Skeletal muscle tissue (tissue), 4 donors: ENCODE data around the gene MEX3B. TPM values are rescaled to one million over a fixed set of nuclear protein-coding genes. Genes with fewer than 3 reads are reported as not detected.
A peak's percentile ranks its signal among the peaks of the same experiment; 100 is the strongest.

Experiments used
- H3K27ac ChIP-seq: one replicate; pipeline ENCODE4 v1.7.0; 2013; ENCODE audit warnings: mild to moderate bottlenecking, low read depth, low read length, inconsistent platforms
- H3K27me3 ChIP-seq, 3 donors: one replicate each; pipeline ENCODE4 v1.7.0; 2013; ENCODE audit warnings: low read length in 3 of 3; ENCODE audit not compliant: control insufficient read depth in 3 of 3, insufficient read depth in 3 of 3
- H3K36me3 ChIP-seq, 3 donors: one replicate each; pipeline ENCODE4 v1.7.0; 2013; ENCODE audit warnings: low read length in 3 of 3; ENCODE audit not compliant: control insufficient read depth in 3 of 3, insufficient read depth in 3 of 3
- H3K4me1 ChIP-seq, 3 donors: one replicate each; pipeline ENCODE4 v1.7.0; 2013; ENCODE audit warnings: low read length in 3 of 3, mild to moderate bottlenecking in 3 of 3; ENCODE audit not compliant: control insufficient read depth in 3 of 3, insufficient read depth in 3 of 3
- H3K4me3 ChIP-seq, 3 donors: one replicate each; pipeline ENCODE4 v1.7.0; 2013; ENCODE audit warnings: low read length in 3 of 3
- H3K9ac ChIP-seq, 3 donors: one replicate each; pipeline ENCODE4 v1.7.0; 2013; ENCODE audit warnings: low read length in 3 of 3, mild to moderate bottlenecking in 3 of 3, moderate library complexity in 2 of 3, low read depth in 1 of 3
- H3K9me3 ChIP-seq, 3 donors: one replicate each; pipeline ENCODE4 v1.7.0; 2013; ENCODE audit warnings: low read length in 3 of 3; ENCODE audit not compliant: control insufficient read depth in 3 of 3
- total RNA-seq: library from RNA; depleted of rRNA; stranded (reverse); fragments of >200 nt; gene quantifications from one replicate; pipeline ENCODE4 v1.2.3, GENCODE V29; 2014
- donor health status: Osteomylitis.

The MEX3B gene
- total RNA-seq, 1 donor from 2014 or later: 11.0 TPM

GRCh38 chr15:82051664-82052063, 5.8 kb upstream of the MEX3B start:
- Histone ChIP-seq H3K9me3 (no peaks in the 10 kb centered on the region), H3K4me1 (peaks cover 2 to 6% (median 5%) of the 10 kb centered on the region in 3 donors), H3K9ac (no peak overlapping the region), H3K27ac (no peak overlapping the region), H3K27me3 (peaks cover 7 to 9% (median 7%) of the 10 kb centered on the region in 3 donors), H3K36me3 (no peaks in the 10 kb centered on the region), H3K4me3 (no peak overlapping the region)

DNA sequence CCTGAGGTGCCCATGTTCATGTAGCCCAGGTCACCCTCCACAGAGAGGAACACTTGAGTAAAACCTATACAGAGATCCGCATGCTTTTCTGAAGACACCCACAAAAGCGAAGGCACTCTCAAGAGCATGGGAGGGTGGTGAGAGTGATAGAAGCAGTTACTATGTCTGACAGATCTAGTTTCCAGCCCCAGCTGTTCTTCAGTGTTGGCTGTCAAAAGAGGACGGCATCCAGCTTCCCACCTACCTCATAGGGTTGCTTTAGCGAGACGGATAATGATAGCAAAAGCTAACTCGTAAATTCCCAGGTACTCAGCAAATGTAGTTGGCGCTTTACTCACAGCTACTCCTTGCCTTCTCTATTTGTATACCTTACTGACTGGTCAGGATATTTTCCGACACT, 3.0 kb upstream of the MEX3B start:
- no peak overlapping the region for H3K4me3 ChIP-seq
- H3K9ac ChIP-seq: no peak overlapping the region
- peaks cover 0 to 8% (median 4%) of the 10 kb centered on the region in 3 donors for H3K27me3 ChIP-seq
- no peaks in the 10 kb centered on the region for H3K9me3 ChIP-seq
- H3K27ac ChIP-seq: no peak overlapping the region
- peaks cover 15 to 22% (median 17%) of the 10 kb centered on the region in 3 donors for H3K4me1 ChIP-seq
- no peaks in the 10 kb centered on the region for H3K36me3 ChIP-seq

- Histone ChIP-seq H3K4me1 (peaks cover 17 to 26% (median 20%) of the 10 kb centered on the region in 3 donors), H3K9ac (peak overlapping the region; percentile 12 to 62 (median 59)), H3K27me3 (peaks cover 0 to 8% (median 4%) of the 10 kb centered on the region in 3 donors), H3K9me3 (no peaks in the 10 kb centered on the region), H3K36me3 (peaks cover 0 to 2% (median 0%) of the 10 kb centered on the region in 3 donors), H3K4me3 (peak overlapping the region; percentile 54 to 74 (median 67)), H3K27ac (peak overlapping the region; percentile 66)
These were observed 1.9 kb upstream of the MEX3B start for GRCh38 chr15:82047453-82048400.

DNA sequence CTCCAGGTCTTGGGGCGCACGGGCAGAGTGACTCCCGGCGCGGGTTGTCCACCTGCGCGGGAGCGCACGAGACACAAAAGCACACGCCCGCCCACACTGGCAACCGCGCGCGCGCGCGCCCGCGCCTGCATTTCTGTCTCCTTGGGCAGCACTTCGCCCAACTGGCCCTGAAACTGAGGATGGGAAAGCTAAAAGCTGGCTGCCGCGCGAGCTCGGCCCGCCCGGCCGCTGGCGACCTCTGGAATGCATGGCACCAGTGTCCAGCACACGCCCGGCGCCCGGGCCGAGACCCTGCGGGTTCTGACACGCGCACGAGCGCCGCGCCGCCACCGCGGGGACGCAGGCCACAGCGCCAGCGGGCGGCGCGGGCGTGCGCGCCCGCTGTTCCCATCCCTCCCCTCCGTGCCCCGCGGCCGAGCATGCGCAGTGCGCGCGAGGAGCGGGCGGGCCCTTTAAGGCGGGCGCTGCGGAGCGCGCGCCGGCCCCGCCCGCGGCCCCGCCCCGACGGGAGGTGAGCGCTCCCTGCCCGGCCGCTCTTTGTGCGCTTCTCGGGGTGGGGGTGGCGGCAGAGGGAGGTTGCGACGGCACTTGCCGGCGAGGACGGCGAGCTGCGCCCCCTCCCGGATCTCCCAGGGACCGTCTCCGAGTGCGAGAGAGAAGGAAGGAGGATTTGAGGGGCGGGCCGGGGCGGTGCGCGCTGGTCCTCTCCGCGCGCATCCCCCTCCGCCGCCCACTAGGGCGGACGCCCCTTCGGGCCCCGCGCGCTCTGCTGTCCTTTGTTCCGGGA, 1.0 kb upstream of the MEX3B start:
- Histone ChIP-seq H3K4me1 (peaks cover 17 to 26% (median 20%) of the 10 kb centered on the region in 3 donors), H3K9ac (peak overlapping the region; percentile 84 to 90 (median 87)), H3K4me3 (peak overlapping the region; percentile 74 to 88 (median 87)), H3K27ac (peak overlapping the region; percentile 86), H3K36me3 (peaks cover 0 to 2% (median 0%) of the 10 kb centered on the region in 3 donors), H3K9me3 (no peaks in the 10 kb centered on the region), H3K27me3 (peaks cover 0 to 8% (median 4%) of the 10 kb centered on the region in 3 donors)

- Histone ChIP-seq H3K27ac (peak overlapping the region; percentile 75), H3K4me3 (peak overlapping the region; percentile 74 to 87 (median 82)), H3K9me3 (no peaks in the 10 kb centered on the region), H3K27me3 (peaks cover 0 to 8% (median 4%) of the 10 kb centered on the region in 3 donors), H3K36me3 (peaks cover 0 to 2% (median 0%) of the 10 kb centered on the region in 3 donors), H3K9ac (peak overlapping the region; percentile 61 to 74 (median 62)), H3K4me1 (peaks cover 20 to 26% (median 25%) of the 10 kb centered on the region in 3 donors)
These were observed 483 bp downstream of the MEX3B start for GRCh38 chr15:82045179-82045891.

DNA sequence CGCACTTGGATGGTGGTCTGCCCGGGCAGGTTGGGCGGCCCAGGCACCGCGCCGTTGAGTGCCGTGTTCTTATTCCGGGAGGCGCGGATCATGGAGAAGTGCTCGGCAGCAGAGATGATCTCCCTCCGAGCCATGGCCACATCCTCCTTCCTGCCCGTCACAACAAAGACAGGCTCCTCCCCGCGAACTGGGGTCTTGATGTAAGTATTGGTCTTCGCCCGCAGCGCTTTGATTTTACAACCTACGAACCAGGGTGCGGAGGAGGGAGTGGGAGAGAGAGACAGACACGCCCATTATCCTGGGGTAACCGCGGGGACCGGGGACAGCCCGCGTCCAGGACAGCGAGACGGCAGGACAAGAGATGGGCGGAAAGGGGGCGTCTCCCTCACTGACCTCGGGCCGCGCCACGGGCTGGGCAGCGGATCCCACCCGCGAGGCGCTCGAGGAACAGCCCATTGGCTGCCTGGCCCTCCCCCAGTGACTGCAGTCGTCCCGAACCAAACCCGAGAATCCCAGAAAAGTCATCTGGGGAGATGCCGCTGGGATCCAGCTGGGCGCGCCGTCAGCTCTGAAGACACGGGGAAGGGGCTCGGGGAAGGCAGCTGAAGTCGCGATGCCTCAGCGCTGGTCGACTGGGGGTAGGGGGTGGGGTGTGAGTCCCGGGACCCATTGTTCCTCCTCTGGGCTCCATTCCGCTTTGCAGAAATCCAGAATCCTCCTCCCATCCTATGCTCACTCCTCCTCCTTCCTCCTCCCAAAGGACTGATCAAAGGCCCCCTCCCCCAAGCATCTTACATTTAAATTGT, 1.2 kb downstream of the MEX3B start:
- Histone ChIP-seq H3K9ac (peak overlapping the region; percentile 33 to 74 (median 62)), H3K9me3 (no peaks in the 10 kb centered on the region), H3K36me3 (peaks cover 0 to 2% (median 0%) of the 10 kb centered on the region in 3 donors), H3K27me3 (peaks cover 0 to 8% (median 4%) of the 10 kb centered on the region in 3 donors), H3K4me3 (peak overlapping the region; percentile 74 to 87 (median 82)), H3K4me1 (peaks cover 20 to 29% (median 25%) of the 10 kb centered on the region in 3 donors), H3K27ac (peak overlapping the region; percentile 75)

DNA sequence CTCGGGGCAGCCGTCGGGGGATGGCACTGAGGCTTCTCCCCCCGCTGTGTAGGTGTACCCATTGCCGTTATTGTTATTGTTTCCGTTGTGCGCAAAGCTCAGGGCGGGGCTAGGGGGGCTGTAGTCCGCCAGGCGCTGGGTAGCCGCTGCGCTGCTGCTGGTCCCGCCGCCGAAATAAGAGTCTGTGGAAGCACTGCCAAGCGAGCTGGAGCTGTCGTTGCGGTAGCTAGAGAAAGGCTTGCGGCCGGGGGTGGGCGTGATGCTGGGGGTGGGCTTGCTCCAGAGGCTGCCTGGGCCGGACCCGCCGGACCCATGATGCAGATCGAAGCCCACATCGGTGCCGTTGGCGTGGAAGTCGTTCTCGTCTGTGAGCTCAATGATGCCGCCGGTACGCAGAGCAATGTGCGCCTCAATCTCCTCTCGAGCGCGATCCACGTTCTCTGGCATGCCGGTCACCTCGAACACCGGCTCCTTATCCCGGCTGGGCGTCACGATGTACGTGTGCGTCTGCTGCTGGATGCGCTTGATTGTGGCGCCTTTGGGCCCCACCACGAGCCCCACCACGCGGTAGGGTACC, 1.9 kb downstream of the MEX3B start:
- Histone ChIP-seq H3K9ac (peak overlapping the region; percentile 33 to 74 (median 62)), H3K36me3 (peaks cover 0 to 2% (median 0%) of the 10 kb centered on the region in 3 donors), H3K4me1 (peaks cover 20 to 33% (median 25%) of the 10 kb centered on the region in 3 donors), H3K27me3 (peaks cover 0 to 8% (median 4%) of the 10 kb centered on the region in 3 donors), H3K27ac (peak overlapping the region; percentile 75), H3K4me3 (peak overlapping the region; percentile 74 to 87 (median 82)), H3K9me3 (no peaks in the 10 kb centered on the region)

GRCh38 chr15:82043130-82043673, 2.6 kb downstream of the MEX3B start:
- Histone ChIP-seq H3K9me3 (no peaks in the 10 kb centered on the region), H3K4me1 (peaks cover 20 to 33% (median 25%) of the 10 kb centered on the region in 3 donors), H3K9ac (no peak overlapping the region), H3K27ac (no peak overlapping the region), H3K27me3 (peaks cover 0 to 8% (median 4%) of the 10 kb centered on the region in 3 donors), H3K4me3 (peak overlapping the region in 1 of 3 donors; percentile 14), H3K36me3 (peaks cover 0 to 2% (median 0%) of the 10 kb centered on the region in 3 donors)
